Measurements from ENCODE around the gene COX6B2.
"Not testable (repeated sequence)": the region's sequence is repeated elsewhere in the genome, so short reads cannot be mapped to it uniquely, and the experiment has no call there.

COX6B2 gene

GRCh38 chr19:55341595-55342531 lies 12.7 kb downstream of the COX6B2 start:
- no peak for DNase-seq (ENCODE audit: low read depth)

- DNase-seq (ENCODE audit: low read depth): peak; percentile 37
These were observed 13.3 kb downstream of the COX6B2 start for GRCh38 chr19:55341171-55341588.

DNA sequence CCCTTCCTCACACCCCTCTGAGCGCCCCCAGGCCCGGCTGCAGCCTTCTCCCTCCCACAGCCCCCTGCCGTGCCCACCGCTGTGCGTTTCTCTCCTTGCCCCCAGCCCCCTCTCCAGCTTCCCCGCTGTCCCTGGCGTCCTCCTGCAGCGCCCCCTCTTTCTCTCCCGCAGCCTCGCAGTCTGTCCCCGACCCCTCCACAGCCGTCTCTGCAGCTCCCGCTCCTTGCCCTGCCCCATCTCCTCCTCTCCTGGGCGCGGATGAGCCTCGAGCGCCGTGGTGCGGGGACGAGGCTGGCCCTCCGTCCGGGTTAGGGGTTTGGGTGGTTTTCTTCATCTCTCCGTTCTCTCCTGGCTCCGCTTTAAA lies 13.8 kb downstream of the COX6B2 start:
- DNase-seq (ENCODE audit: low read depth): no peak

DNA sequence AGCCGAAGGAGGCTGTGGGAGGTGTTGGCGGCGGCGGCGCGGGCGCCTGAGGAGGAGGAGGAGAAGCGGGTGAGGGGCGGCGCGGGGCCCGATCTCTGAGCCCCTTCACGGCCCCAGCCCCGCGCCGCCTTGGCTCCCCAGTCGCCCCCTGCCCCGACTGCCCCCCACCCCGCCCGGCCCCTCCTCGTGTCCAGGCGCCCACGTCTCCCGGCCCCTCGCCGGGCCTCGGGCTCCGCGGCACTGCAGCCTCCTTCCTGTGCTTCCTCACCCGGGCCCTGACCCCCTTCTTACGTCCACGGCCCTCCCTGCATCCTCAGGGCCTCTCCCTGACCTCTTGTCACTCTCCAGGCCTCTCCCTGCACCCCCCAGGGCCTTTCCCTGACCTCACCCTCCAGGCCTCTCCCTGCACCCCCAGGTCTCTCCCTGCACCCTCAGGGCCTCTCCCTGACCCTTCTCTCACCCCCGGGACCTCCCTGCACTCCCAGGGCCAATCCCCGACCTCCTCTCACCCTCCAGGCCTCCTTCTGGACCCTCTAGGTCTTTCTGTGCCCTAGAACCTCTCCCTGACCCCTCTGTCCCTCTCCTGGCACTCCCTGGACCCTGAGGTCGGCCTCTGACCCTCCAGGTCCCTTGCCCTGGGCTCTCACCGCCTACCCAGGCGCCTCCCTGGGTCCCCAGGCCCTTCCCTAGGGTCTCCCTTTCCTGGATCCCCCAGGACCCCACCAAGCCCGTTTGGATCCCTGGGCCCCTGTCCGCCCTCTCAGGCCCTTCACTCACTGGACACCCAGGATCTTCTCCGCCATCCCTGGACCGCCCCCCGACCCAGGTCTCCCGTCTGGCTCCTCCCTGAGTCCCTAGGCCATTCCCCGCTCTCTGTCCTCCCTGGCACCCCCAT lies 14.4 kb downstream of the COX6B2 start:
- DNase-seq (ENCODE audit: low read depth): no peak

GRCh38 chr19:55339105-55339888 lies 15.2 kb downstream of the COX6B2 start, which contains the start of gene KMT5C:
Gene KMT5C, plus strand, starts transcription at chr19:55339876. Its CDS starts 2,061 bp downstream, at chr19:55341937.
- DNase-seq (ENCODE audit: low read depth): peak; percentile 100

- no peak for DNase-seq (ENCODE audit: low read depth)
These were observed 18.4 kb downstream of the COX6B2 start for GRCh38 chr19:55336101-55336500.

DNA sequence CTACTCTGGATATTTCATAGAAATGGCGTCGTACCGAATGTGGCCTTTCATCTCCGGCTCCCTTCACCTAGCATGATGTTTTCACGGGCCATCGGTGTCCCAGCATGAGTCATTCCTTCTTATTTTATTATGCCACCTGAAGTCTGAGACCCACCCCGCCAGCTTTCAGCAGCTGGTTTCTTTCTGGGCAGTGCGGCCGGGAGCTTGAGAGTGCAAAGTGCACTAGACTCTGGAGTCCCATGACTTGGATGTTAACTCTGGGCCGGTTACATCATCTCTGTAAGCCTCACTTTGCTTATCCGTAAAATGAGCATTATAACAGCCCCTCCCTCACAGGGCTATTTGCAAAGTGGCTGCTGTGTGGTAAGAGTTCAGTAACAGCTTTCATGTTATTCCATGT lies 20.6 kb downstream of the COX6B2 start:
- no peak for DNase-seq (ENCODE audit: low read depth)

- DNase-seq (ENCODE audit: low read depth): not testable (repeated sequence)
These were observed 24.7 kb downstream of the COX6B2 start for GRCh38 chr19:55329791-55330190.

DNA sequence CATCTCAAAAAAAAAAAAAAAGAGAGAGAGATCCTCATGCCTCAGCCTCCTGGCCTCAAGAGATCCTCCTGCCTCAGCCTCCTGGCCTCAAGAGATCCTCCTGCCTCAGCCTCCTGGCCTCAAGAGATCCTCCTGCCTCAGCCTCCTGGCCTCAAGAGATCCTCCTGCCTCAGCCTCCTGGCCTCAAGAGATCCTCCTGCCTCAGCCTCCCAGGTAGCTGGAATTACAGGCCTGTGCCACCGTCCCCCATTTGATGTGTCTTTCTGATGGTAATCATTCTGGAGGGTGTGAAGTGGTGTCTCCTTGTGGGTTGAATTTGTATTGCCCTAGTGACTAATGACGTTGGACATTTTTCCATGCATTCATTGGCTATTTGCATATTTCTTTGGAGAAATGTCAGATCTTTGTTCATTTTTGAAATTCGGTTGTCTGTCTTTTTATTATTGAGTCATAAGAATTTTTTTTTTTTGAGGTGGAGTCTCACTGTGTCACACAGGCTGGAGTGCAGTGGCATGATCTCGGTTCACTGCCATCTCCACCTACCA lies 25.7 kb downstream of the COX6B2 start:
- DNase-seq (ENCODE audit: low read depth): not testable (repeated sequence)

- no peak for DNase-seq (ENCODE audit: low read depth)
These were observed 29.3 kb downstream of the COX6B2 start, which contains the start of gene TMEM150B for GRCh38 chr19:55325172-55325571. Gene TMEM150B, minus strand, starts transcription at chr19:55325341. Its CDS starts 4,305 bp downstream, at chr19:55321036.

DNA sequence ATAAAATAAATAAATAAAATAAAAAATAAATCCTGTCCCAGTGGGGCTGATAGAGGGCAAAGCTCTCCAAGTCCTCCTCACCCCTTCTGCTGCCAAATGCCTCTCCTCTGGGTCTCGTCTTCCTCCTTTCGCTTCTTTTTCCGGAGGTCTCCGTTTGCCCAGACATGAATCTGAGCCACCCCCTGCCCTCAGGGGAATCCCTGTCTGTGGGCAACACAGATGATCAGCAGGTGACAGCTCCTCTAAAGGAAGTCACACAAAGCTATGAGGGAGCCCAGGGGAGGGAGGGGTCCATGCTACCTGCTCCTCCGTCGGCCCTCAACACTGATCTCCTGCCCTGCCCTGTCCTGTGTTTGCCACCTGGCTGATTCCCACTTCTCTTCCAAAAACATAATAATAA lies 29.9 kb downstream of the COX6B2 start:
- DNase-seq (ENCODE audit: low read depth): no peak

DNA sequence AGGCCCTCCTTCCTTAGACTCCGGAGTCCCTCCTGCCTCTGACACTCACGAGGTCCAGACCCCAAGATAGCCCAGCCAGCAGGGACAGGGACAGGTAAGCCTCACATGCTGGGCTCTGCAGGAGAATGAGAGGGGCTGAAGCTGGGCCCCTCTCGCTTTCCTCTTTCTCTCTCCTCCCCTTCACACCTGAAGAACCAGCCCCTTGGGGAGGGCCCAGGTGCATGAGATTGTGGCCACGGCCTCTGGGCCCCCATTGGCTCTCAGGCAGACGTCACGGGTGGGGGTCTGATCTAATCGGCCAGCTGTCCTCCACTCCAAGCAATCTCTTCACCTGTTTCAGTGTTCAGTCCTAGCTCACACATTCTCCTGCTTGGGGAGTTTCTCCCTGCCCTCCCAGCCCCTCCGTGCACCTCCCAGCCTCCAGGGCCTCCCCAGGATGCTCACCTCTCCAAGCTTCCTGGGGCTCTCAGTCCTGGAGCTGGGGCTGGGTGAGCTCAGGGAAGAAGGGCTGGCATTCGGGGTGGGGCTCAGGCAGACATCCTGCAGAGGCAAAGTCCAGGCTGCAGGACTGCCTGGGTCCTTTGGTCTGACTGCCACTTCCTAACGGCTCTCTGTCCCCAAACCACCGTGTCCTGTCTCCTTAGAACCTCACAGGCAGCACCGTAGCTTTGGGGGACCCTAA lies 32.2 kb downstream of the COX6B2 start:
- DNase-seq (ENCODE audit: low read depth): no peak

GRCh38 chr19:55321466-55322137 lies 32.9 kb downstream of the COX6B2 start:
- DNase-seq (ENCODE audit: low read depth): no peak

DNA sequence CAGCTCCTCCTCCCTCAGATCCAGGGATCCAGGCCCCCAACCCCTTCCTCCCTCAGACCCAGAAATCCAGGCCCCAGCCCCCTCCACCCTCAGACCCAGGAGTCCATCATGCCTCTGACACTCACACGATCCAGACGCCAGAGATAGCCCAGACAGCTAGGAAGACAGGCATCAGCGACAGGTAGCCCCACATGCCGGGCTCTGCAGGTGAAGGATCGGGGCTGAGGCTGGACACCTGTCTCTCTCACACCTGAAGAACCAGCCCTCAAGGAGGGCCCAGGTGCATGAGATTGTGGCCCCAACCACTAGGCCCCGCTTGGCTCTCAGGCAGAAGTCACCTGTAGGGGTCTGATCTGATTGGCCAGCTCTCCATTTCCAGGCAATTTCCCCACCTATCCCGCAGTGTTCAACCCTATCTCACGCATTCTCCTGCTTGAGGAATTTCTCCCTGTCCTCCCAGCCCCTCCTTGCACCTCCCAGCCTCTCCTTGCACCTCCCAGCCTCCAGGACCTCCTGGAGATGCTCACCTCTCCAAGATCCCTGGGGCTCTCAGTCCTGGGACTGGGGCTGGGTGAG lies 33.6 kb downstream of the COX6B2 start:
- no peak for DNase-seq (ENCODE audit: low read depth)

GRCh38 chr19:55319785-55320184 lies 34.7 kb downstream of the COX6B2 start:
- no peak for DNase-seq (ENCODE audit: low read depth)

DNA sequence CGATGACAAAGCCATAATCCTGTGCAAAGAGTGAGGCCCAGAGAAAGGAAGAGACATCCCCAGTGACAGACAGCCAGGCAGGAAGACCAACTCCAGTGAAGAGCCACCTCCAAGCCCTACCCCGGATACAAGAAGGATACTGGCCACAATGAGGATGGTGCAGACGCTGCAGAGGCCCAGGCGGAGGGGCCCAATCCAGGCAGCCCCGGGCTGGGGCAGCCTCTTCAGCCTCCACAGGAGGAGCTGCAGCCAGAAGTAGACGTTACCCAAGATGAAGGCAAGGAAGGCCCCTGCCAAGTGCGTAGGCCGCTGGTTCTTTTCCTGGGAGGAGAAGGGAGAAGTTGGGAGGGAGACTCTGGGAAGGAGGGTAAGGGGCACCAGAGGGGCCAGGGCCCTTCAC lies 37.9 kb downstream of the COX6B2 start:
- no peak for DNase-seq (ENCODE audit: low read depth)

DNA sequence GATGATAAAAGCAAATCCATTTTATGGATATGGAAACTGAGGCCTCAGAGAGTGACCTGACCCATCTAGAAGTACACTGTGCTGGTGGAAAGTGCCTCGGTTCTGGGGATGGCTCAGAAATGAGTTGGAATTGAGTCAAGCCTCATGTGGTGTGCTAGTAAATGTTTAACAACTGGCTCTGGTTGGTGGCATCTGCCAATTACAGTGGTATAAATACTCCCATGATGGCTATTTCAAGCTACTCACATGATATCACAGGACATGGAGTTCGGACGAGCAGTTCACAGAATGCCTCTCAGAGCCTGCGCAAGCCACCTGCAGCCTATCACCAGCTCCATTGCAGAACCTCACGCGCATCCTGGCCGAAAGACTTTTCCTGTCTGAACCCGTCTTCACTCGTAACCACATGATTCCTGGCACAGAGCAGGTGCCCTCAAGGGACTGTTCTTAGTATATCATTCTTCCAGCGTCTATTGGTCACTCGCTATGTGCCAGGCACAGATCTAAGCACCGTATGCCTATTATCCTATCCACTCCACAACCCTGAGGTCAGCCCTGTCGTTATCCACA lies 38.5 kb downstream of the COX6B2 start:
- DNase-seq (ENCODE audit: low read depth): no peak

DNA sequence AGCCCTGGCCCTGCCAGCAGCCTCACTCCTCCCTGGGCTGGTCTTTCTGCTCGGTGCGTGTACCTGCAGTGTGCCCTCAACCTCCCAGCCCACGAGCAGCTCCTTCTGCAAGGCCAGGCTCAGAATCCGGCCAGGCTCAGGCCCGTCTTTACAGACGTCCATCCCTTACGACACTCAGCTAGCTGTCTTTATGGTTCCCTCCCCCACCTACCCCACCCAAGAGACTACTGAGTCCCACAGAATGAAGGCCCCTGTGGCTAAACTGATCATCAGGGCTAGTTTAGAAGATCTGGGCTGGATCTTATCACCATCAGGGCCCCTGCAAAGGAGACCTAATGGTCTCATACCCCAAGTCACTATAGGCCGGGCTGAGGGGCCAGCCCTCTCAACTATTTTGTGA lies 40.1 kb downstream of the COX6B2 start:
- no peak for DNase-seq (ENCODE audit: low read depth)

DNA sequence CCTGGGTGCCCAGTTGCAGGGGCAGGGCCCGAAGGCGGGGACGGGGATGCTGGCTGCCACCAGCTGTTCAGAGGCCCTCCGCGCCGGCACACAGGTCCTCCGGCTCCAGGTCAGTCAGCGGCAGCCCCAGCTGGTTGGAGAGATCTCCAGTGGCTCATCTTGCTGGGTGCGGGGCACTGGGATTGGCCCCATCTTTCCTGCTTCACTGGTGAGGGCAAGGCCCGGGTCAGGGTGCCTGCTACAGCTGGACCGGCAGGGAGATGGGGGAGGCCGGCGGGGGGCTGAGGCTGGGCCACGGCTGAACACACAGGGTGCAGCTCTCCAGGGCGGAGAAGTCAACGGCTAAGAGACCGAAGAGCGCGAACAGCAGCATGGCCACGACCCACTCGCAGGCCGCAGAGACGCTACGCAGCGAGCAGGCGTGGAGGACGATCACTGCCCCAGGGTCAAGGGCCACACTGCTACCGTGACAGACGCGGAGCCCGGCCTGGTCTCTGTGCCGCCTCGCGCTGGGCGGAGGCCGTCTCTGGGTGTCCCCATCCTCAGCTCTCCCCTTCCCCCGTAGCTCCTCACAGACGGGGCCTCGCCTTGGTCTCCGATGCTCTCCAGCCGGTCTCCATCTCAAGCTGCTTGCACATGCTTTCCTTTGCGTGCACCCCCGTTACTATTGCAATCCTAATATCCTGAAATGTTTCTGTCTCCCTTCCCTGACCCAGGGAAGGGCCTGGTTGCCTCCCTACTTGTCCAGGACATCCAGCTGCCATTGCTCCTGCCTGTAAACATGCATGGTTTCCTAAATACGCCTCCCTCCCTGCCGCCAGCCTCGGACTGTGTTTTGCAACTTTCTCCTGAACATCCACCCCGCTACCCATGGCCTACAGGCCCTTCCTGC lies 41.7 kb downstream of the COX6B2 start:
- no peak for DNase-seq (ENCODE audit: low read depth)

Measured in stimulated activated CD4-positive, alpha-beta T cell treated with anti-CD3 and anti-CD28 coated beads, Interleukin-2, amount 100 ng/mL, for 4 hours (primary cell).